Measurements from ENCODE around the gene GPX4. TPM values are rescaled to one million over a fixed set of nuclear protein-coding genes. Genes with fewer than 3 reads are reported as not detected.

Gene GPX4
- total RNA-seq, 1 donor from 2014 or later: 245 TPM

DNA sequence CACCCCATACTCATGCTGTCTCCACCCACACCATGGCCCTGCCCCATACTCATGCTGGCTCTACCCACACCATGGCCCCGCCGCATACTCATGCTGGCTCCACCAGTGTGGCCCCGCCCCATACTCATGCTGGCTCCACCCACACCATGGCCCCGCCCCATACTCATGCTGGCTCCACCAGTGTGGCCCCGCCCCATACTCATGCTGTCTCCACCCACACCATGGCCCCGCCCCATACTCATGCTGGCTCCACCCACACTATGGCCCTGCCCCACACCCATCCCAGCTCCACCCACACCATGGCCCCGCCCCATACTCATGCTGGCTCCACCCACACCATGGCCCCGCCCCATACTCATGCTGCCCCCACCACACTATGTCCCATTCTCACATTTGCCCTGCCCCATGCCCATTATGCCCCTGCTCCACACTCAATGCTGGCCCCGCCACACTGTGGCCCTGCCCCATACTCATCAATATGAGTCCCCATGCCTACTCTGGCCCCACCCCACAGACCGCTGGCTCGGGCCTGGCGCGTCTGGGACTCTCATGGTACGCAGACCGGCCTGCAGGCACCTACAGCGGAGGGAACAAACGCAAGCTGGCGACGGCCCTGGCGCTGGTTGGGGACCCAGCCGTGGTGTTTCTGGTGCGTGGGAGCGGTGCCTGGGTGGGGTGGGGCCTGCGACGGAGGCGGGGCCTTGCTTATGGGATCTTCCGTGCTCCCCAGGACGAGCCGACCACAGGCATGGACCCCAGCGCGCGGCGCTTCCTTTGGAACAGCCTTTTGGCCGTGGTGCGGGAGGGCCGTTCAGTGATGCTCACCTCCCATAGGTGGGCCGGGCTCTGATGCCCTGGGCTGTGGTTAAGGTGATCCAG, 40.5 kb upstream of the GPX4 start:
- no peaks in the 10 kb centered on the region for H3K9me3 Mint-ChIP-seq (ENCODE audit: low read depth)
- no peak overlapping the region for H3K4me3 Mint-ChIP-seq (ENCODE audit: unreplicated experiment)
- TF ChIP-seq CTCF (IDR thresholded peaks at IDR 0.05): no peak
- H3K27ac Mint-ChIP-seq (ENCODE audit: unreplicated experiment): no peak overlapping the region
- peaks cover 3% of the 10 kb centered on the region for H3K4me1 Mint-ChIP-seq (ENCODE audit: low read depth)
- no peaks in the 10 kb centered on the region for H3K36me3 Mint-ChIP-seq (ENCODE audit: low read depth)
- peaks cover 4% of the 10 kb centered on the region for H3K27me3 Mint-ChIP-seq (ENCODE audit: low read depth)
- peak; percentile 90 for DNase-seq (ENCODE audit: low spot score)

DNA sequence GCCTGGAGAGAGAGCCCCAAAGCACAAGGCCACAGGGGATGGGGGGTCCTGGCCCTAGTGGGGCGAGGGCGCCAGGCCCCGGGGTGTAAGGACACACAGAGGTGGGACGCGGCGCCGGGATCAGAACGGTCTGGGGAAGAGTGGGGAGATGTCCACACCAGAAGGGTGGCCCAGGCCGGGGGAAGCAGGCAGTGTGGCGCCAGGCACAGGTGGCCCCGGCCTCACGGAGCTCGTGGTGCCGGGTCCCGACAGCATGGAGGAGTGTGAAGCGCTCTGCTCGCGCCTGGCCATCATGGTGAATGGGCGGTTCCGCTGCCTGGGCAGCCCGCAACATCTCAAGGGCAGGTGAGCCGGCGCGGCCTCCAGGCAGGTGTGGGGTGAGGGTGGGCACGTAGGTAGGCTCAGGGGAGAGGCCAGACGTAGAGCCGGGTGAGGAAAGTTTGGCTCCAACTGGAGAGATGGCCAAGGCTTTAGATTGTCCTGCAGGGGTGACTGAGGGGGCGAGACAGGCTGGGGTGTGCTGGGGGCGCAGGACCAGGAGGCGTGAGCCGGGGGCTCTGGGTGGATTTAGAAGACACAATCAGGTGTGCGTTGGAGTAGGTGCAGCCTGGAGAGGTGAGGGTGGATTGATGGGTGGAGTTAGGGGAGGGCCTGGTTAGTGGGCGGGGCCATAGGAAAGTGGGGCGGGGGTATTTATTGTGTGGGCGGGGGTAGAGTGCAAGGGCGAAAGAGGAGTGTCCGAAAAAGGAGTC, 39.7 kb upstream of the GPX4 start:
- Mint-ChIP-seq H3K4me1 (ENCODE audit: low read depth) (peaks cover 3% of the 10 kb centered on the region), H3K4me3 (ENCODE audit: unreplicated experiment) (no peak overlapping the region), H3K36me3 (ENCODE audit: low read depth) (no peaks in the 10 kb centered on the region), H3K9me3 (ENCODE audit: low read depth) (no peaks in the 10 kb centered on the region), H3K27ac (ENCODE audit: unreplicated experiment) (no peak overlapping the region), H3K27me3 (ENCODE audit: low read depth) (peaks cover 10% of the 10 kb centered on the region)
- DNase-seq (ENCODE audit: low spot score): no peak
- TF ChIP-seq CTCF (IDR thresholded peaks at IDR 0.05): no peak

DNA sequence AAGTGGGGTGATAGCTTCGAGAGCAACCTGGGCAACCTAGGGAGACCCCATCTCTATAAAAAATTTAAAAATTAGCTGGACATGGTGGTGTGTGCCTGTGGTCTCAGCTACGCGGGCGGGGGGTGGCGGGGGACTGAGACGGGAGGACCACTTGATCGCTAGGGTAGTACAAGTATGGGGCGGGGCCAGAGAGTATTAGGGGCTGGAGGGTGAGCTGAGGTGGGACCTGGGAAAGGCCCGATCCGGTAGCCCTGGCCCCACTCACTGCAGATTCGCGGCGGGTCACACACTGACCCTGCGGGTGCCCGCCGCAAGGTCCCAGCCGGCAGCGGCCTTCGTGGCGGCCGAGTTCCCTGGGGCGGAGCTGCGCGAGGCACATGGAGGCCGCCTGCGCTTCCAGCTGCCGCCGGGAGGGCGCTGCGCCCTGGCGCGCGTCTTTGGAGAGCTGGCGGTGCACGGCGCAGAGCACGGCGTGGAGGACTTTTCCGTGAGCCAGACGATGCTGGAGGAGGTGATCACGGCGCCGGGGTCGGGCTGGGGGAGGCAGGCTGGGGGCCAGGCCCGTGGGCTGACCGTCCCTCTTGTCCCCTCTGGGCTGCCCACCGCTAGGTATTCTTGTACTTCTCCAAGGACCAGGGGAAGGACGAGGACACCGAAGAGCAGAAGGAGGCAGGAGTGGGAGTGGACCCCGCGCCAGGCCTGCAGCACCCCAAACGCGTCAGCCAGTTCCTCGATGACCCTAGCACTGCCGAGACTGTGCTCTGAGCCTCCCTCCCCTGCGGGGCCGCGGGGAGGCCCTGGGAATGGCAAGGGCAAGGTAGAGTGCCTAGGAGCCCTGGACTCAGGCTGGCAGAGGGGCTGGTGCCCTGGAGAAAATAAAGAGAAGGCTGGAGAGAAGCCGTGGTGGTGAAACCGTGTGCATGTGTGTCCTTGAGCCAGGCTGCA, 38.9 kb upstream of the GPX4 start:
- no peaks in the 10 kb centered on the region for H3K9me3 Mint-ChIP-seq (ENCODE audit: low read depth)
- no peak overlapping the region for H3K27ac Mint-ChIP-seq (ENCODE audit: unreplicated experiment)
- no peak for DNase-seq (ENCODE audit: low spot score)
- peaks cover 13% of the 10 kb centered on the region for H3K27me3 Mint-ChIP-seq (ENCODE audit: low read depth)
- H3K4me1 Mint-ChIP-seq (ENCODE audit: low read depth): peaks cover 3% of the 10 kb centered on the region
- peak overlapping the region; percentile 9 for H3K4me3 Mint-ChIP-seq (ENCODE audit: unreplicated experiment)
- no peaks in the 10 kb centered on the region for H3K36me3 Mint-ChIP-seq (ENCODE audit: low read depth)
- TF ChIP-seq CTCF (IDR thresholded peaks at IDR 0.05): peak; percentile 80

- H3K36me3 Mint-ChIP-seq (ENCODE audit: low read depth): no peaks in the 10 kb centered on the region
- no peak overlapping the region for H3K4me3 Mint-ChIP-seq (ENCODE audit: unreplicated experiment)
- TF ChIP-seq CTCF (IDR thresholded peaks at IDR 0.05): no peak
- peaks cover 3% of the 10 kb centered on the region for H3K4me1 Mint-ChIP-seq (ENCODE audit: low read depth)
- no peaks in the 10 kb centered on the region for H3K9me3 Mint-ChIP-seq (ENCODE audit: low read depth)
- peaks cover 15% of the 10 kb centered on the region for H3K27me3 Mint-ChIP-seq (ENCODE audit: low read depth)
- H3K27ac Mint-ChIP-seq (ENCODE audit: unreplicated experiment): no peak overlapping the region
- no peak for DNase-seq (ENCODE audit: low spot score)
These were observed 38.1 kb upstream of the GPX4 start for GRCh38 chr19:1065606-1066109.

Data from chondrocyte (in vitro differentiated cells).